ENCODE measurements around the gene HDHD5.

Gene HDHD5

GRCh38 chr22:17106785-17107546 is 52.1 kb downstream of the HDHD5 start:
- DNase-seq (peak in 1 of 2 donors; percentile 49), ATAC-seq (peak; percentile 85)
- Mint-ChIP-seq H3K4me3 (peak overlapping the region; percentile 71 to 79), H3K27me3 (no peaks in the 10 kb centered on the region), H3K9me3 (no peaks in the 10 kb centered on the region), H3K4me1 (peaks cover 45% of the 10 kb centered on the region), H3K27ac (peak overlapping the region; percentile 83 to 88)

GRCh38 chr22:17106161-17106784 is 52.8 kb downstream of the HDHD5 start:
- Mint-ChIP-seq H3K27ac (peak overlapping the region; percentile 83 to 88), H3K4me1 (peaks cover 51% of the 10 kb centered on the region), H3K4me3 (peak overlapping the region; percentile 71 to 79), H3K9me3 (no peaks in the 10 kb centered on the region), H3K27me3 (no peaks in the 10 kb centered on the region)
- DNase-seq: no peak
- peak; percentile 62 for ATAC-seq

- ATAC-seq (no peak), DNase-seq (no peak)
- Mint-ChIP-seq H3K9me3 (no peaks in the 10 kb centered on the region), H3K4me1 (peaks cover 51% of the 10 kb centered on the region), H3K27me3 (no peaks in the 10 kb centered on the region), H3K4me3 (peak overlapping the region; percentile 26 to 37), H3K27ac (peak overlapping the region in 1 of 2 donors; percentile 88)
These were observed 53.6 kb downstream of the HDHD5 start for GRCh38 chr22:17105143-17106129.

- Mint-ChIP-seq H3K9me3 (no peaks in the 10 kb centered on the region), H3K4me3 (no peak overlapping the region), H3K27ac (no peak overlapping the region), H3K27me3 (no peaks in the 10 kb centered on the region), H3K4me1 (peaks cover 54% of the 10 kb centered on the region)
- ATAC-seq: no peak
- no peak for DNase-seq
These were observed 54.6 kb downstream of the HDHD5 start for GRCh38 chr22:17104336-17104935.

- Mint-ChIP-seq H3K27me3 (no peaks in the 10 kb centered on the region), H3K9me3 (no peaks in the 10 kb centered on the region), H3K4me1 (peaks cover 64% of the 10 kb centered on the region), H3K27ac (no peak overlapping the region), H3K4me3 (no peak overlapping the region)
- no peak for DNase-seq
- ATAC-seq: no peak
These were observed 55.7 kb downstream of the HDHD5 start for GRCh38 chr22:17103351-17103750.

- Mint-ChIP-seq H3K4me1 (peaks cover 68% of the 10 kb centered on the region), H3K9me3 (no peaks in the 10 kb centered on the region), H3K4me3 (no peak overlapping the region), H3K27ac (no peak overlapping the region), H3K27me3 (no peaks in the 10 kb centered on the region)
- ATAC-seq (no peak), DNase-seq (no peak)
These were observed 56.8 kb downstream of the HDHD5 start for GRCh38 chr22:17102297-17102667.

- DNase-seq (no peak), ATAC-seq (no peak)
- Mint-ChIP-seq H3K4me1 (peaks cover 68% of the 10 kb centered on the region), H3K27me3 (no peaks in the 10 kb centered on the region), H3K9me3 (no peaks in the 10 kb centered on the region), H3K27ac (no peak overlapping the region), H3K4me3 (no peak overlapping the region)
These were observed 57.4 kb downstream of the HDHD5 start for GRCh38 chr22:17101475-17102296.

- ATAC-seq (no peak), DNase-seq (no peak)
- Mint-ChIP-seq H3K4me1 (peaks cover 67% of the 10 kb centered on the region), H3K9me3 (no peaks in the 10 kb centered on the region), H3K4me3 (no peak overlapping the region), H3K27me3 (no peaks in the 10 kb centered on the region), H3K27ac (no peak overlapping the region)
These were observed 58.5 kb downstream of the HDHD5 start for GRCh38 chr22:17100621-17101020.

- no peaks in the 10 kb centered on the region for H3K9me3 Mint-ChIP-seq
- DNase-seq (no peak), ATAC-seq (peak; percentile 88)
- H3K4me3 Mint-ChIP-seq: peak overlapping the region in 1 of 2 donors; percentile 20
- no peaks in the 10 kb centered on the region for H3K27me3 Mint-ChIP-seq
- H3K27ac Mint-ChIP-seq: no peak overlapping the region
- peaks cover 77% of the 10 kb centered on the region for H3K4me1 Mint-ChIP-seq
These were observed 60.7 kb downstream of the HDHD5 start for GRCh38 chr22:17098379-17098819.

- Mint-ChIP-seq H3K27me3 (no peaks in the 10 kb centered on the region), H3K4me3 (peak overlapping the region in 1 of 2 donors; percentile 20), H3K27ac (peak overlapping the region in 1 of 2 donors; percentile 16), H3K9me3 (no peaks in the 10 kb centered on the region), H3K4me1 (peaks cover 84% of the 10 kb centered on the region)
- no peak for DNase-seq
- no peak for ATAC-seq
These were observed 61.4 kb downstream of the HDHD5 start for GRCh38 chr22:17097701-17098100.

- Mint-ChIP-seq H3K9me3 (no peaks in the 10 kb centered on the region), H3K27ac (no peak overlapping the region), H3K27me3 (no peaks in the 10 kb centered on the region), H3K4me3 (no peak overlapping the region), H3K4me1 (peaks cover 85% of the 10 kb centered on the region)
- DNase-seq: no peak
- no peak for ATAC-seq
These were observed 62.0 kb downstream of the HDHD5 start for GRCh38 chr22:17097062-17097461.

- no peak overlapping the region for H3K4me3 Mint-ChIP-seq
- peaks cover 85% of the 10 kb centered on the region for H3K4me1 Mint-ChIP-seq
- H3K27me3 Mint-ChIP-seq: no peaks in the 10 kb centered on the region
- H3K27ac Mint-ChIP-seq: no peak overlapping the region
- DNase-seq: no peak
- ATAC-seq: no peak
- no peaks in the 10 kb centered on the region for H3K9me3 Mint-ChIP-seq
These were observed 63.0 kb downstream of the HDHD5 start for GRCh38 chr22:17096071-17096470.

- Mint-ChIP-seq H3K9me3 (no peaks in the 10 kb centered on the region), H3K4me1 (peaks cover 85% of the 10 kb centered on the region), H3K27me3 (no peaks in the 10 kb centered on the region), H3K4me3 (no peak overlapping the region), H3K27ac (no peak overlapping the region)
- DNase-seq: no peak
- ATAC-seq: no peak
These were observed 63.5 kb downstream of the HDHD5 start for GRCh38 chr22:17095538-17095937.

GRCh38 chr22:17093081-17093480 is 66.0 kb downstream of the HDHD5 start:
- H3K4me3 Mint-ChIP-seq: no peak overlapping the region
- no peak overlapping the region for H3K27ac Mint-ChIP-seq
- H3K27me3 Mint-ChIP-seq: no peaks in the 10 kb centered on the region
- ATAC-seq (no peak), DNase-seq (no peak)
- peaks cover 84% of the 10 kb centered on the region for H3K4me1 Mint-ChIP-seq
- no peaks in the 10 kb centered on the region for H3K9me3 Mint-ChIP-seq
